Measurements from ENCODE around the gene PACS1.
A peak's percentile ranks its signal among the peaks of the same experiment; 100 is the strongest.
"Not testable (repeated sequence)": the region's sequence is repeated elsewhere in the genome, so short reads cannot be mapped to it uniquely, and the experiment has no call there.

The PACS1 gene

DNA sequence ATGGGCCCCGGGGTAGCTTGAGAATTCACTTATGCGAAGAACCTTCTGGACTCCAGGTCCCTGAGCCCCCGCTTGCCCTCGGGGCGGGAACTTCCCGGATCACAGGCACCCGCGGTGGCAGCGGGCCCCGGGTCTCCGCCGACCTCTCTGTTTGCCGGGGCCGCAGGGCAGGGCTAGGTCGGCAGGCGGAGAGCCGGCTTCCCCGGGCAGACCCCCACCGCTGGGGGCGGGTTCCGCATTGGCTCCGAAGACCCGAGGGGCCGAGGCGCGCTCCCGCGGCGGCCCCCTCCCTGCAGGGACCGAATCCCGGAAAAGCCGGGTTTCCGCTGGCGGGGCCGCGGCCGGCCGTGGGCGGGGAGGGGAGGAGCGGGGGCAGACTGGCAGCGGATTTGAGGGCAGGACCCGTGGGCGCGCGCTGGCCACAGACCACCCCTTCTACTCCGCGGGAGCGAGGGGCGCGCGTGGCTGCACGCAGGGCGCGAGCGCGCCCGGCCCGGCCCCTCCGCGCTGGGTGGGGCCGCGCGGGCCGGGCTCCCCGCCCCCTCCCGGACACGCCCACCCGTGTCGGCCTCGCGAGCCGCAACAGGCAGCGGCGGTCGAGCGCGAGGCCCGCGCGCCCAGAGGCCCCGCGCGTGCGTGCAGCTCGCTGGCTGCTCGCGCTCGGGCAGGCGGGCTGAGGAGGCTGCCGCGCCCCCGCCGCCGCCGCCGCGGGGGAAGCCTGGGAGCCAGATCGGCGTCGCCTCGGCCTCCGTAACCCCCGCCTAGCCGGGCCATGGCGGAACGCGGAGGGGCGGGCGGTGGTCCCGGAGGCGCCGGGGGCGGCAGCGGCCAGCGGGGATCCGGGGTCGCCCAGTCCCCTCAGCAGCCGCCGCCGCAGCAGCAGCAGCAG, at the start of gene PACS1:
PACS1 (plus strand) TSS at position 558 of the 889 bp plus-strand sequence; CDS start at position 773, 215 bp downstream.
- DNase-seq = peak; percentile 79

DNA sequence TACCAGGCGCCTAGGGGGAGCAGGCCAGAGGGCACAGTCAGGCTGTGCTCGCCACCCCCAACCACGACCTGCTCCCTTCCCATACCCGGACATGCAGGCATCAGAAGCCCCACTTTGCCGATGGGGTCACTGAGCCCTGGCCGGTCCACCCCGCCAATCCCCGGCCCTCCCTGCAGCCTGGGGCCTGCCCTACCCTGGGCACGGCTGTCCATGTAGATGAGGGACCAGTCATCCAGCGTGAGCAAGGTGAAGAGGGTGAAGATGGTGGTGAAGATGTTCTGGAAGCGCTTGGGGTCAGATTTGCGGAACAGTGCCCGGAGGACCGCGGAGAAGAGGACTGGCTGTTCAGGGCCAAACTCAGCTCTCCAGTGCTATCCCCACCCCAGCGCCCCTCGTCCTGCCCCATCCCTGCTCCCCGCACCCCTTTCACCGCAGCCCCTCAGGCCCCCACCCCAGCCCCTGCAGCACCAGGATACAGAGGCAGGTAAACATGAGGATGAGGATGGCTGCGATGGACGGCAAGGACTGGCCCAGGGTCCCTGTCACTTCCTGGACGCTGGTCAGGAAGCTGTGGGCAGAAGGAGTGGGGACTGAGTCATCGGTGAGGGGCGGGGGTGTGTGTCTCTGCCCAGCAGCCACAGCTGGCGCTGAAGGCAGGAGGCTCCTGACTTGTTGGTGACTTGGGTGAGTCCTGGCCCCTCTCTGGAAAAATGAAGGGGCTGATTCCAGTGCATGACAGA, 49.3 kb upstream of the PACS1 start:
- no peak for DNase-seq

DNA sequence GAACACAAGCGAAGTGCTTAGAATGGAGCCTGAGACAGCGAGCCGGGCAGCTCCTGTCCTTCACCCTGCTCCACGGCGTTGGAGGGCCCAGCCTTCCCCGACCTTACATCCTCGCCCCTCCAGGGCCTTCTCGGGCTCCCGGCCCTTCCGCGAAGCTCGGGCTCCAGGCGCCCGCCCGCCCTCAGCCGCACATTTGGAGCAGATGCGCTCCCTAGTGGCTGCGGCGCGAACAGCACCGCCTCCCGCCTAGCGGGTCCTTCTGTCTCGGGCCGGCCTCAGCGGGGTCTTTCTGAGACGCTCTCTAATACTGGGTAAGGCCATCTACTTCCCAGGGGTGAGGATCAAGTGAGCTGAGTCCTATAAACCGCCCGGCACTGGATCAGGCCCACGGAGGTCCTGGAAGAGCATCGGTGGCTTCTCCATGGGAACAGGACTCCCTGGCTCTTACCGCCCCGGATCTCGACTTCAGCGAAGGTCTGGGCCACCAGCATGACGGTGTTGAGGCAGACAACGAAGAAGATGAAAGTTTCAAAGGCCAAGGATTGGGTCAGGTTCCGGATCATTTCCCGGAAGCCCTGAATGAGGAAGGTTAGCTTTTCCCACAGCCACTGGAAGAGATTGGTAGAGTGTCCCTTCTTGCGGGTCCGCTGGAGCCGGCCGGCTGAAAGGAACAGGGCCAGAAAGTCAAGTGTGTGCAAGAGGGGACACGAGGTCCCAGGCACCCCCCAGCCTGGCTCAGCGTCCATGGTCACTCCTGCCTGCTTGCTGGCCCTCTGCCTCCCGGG, 47.5 kb upstream of the PACS1 start:
- peak; percentile 76 for DNase-seq

- not testable (repeated sequence) for DNase-seq
Observed at GRCh38 chr11:66023186-66023440, 47.0 kb upstream of the PACS1 start.

DNA sequence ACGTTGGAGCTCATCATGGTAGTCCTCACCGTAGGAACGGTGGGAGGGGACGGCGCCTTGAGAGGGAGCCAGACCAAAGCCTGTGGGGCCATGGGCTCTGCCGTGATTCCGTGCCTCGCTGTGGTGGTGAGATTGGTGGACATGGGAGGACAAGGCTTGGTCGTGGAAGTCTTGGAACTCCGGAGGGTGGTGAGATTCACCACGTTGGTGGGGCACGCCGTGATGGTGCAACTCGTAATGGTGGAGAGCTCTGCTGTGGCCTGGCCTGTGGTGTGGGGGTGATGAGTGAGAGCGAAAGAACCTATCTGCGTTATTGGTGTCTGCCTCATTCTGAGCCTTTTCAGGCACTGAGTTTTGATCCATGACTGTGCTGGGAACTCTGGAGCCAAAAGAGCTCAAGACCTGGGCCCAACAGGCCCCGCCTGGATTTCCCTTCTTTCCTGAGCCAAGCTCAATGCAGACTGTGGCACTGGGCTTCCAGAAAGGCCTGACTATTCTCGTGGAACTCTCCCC, 44.0 kb upstream of the PACS1 start, which contains the start of gene CATSPER1:
CATSPER1 (minus strand) TSS at position 463 of the 513 bp plus-strand sequence; CDS start at position 363, 100 bp downstream.
- DNase-seq = no peak

- no peak for DNase-seq
Observed at GRCh38 chr11:66032957-66033735, 36.9 kb upstream of the PACS1 start.

- DNase-seq = no peak
Observed at GRCh38 chr11:66035653-66036333, 34.3 kb upstream of the PACS1 start.

DNA sequence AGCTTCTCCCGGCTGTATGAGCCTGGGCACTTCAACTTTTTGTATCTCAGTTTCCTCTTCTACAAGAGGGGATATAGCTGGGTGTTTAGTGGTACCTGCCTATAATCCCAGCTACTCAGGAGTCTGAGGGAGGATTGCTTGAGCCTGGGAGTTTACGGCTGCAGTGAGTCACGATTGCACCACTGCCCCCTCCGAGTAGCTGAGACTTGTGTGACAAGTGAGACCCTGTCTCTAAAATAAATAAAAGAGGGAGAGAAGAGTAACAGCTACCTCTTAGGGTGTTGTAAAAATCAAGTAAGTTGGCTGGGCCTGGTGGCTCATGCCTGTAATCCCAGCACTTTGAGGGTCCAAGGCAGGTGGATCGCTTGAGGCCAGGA, 33.8 kb upstream of the PACS1 start:
- DNase-seq = no peak

DNA sequence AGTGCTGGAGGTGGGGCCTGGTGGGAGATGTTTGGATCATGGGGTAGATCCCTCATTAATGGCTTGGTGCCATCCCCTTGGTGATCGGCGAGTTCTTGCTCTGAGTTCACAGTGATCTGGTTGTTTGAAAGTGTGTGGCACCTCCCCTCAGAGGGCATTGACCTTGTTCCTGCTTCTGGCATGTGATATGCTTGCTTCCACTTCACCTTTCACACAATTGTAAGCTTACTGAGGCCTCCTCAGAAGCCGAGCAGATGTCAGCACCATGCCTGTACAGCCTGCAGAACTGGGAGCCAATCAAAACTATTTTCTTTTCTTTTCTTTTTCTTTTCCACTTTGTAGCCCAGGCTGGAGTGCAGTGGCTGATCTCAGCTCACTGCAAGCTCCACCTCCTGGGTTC, 32.7 kb upstream of the PACS1 start:
- DNase-seq = no peak

DNA sequence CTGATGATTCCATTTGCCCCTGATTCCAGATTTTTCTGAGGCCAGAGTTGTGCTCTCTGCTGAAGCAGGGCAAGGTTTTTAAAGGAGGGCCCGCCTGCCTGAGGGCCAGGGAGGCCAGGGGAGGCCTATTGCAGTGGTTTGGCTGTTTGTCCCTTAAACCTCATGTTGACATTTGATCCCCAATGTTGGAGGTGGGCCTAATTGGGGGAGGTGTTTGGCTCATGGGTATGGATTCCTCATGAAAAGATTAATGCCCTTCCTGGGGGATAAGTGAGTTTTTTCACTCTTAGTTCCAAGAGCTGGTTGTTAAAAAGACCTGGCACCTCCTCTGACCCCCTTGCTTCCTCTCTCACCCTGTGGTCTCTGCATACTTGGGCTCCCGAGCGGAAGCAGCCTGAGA, 30.3 kb upstream of the PACS1 start:
- DNase-seq = no peak

DNA sequence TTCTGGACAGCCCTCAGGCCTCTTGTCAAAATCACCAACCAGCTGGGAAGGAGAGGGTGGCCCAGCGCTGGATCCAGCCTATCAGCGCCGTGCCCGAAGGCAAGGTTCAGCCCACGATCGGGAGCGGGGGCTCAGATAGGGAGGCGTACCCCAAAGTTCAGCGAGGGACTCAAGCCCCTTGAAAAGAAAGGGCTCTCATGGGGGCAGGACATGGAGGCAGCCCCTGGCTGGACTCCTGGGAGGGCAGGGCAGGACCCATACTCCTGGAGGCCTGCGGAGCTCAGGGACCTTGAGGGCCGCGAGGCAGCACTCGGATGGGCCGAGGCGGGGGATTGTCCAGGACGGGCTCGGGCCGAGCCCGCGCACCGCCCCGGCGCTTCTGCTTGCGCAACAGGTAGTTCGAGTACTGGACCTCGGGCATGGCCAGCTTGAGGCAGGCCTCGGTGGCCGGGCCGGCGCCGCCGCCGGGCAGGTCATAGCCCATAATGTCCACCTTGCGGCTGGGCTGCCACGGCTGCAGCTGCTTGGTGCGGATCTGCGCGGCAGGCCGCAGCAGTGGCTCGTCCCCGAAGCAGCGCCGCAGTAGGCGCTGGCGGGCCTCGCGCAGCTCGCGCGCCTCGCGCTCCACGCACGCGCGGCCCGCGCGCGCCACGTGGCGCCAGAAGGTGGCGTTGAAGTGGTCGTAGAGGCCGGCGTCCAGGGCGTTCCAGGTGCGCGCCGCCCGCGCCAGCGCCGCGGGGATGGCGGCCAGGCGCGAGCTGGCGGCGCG, 27.7 kb upstream of the PACS1 start:
- DNase-seq = no peak

- no peak for DNase-seq
Observed at GRCh38 chr11:66042996-66043906, 26.8 kb upstream of the PACS1 start.

DNA sequence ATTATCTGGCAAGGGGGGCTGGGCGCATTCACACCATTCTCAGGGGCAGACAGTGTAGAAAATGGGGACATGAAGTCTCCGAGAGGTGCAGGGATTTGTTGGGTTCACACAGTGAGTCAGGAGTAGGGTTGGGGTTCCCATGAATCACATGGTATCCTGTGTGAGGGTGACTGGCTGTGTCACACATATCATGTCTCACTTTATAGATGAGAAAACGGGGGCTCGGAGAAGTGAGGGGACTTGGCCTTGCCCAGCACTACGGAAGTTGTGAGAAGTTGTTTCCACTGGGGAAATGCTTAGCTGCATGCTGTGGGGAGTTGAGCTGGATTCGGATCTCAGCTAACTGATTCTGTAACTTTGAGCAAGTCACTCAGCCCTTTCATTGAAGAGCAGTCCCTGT, 25.3 kb upstream of the PACS1 start:
- no peak for DNase-seq

DNA sequence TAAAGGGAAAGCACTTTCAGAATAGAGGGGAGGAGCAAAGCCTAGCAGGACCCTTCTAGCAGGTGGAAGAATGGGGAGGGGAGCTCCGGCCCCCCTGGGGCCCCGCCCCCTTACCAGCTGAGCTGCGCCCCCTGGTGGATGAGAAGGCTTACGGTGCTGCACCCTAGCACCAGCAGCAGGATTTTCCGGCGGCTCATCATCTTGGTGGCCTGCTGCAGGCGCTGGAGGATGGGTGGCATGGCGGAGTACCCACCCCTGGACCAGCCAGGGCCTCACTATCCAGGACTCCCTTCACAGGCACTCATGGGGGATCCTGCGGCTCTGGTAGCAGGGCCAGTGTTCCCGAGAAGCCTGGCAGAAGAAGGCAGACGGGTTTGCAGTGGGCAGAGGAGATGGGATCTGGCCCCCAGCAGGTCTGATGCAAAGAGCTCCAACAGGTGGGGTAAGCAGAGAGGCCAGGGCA, 24.9 kb upstream of the PACS1 start:
- peak; percentile 86 for DNase-seq

DNA sequence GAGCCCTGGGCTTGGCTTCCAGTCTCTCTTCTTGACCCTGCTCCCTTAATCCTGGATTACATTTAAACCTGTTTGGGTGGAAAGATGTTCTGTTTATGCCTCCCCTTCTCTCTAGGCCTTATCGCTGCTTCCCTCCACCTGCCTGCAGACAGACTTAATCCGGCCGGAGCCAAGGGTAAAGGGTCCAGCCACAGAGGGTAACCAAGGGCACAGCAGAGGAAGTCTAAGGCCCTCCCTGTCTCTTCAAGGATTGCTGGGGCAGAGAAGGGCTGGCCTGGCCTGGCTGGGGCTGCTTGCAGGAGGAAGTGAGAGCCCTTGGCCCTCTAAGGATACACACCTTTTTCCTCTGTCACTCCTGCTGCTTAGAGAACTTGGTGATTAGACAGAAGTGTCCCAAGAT, 23.2 kb upstream of the PACS1 start:
- no peak for DNase-seq

DNA sequence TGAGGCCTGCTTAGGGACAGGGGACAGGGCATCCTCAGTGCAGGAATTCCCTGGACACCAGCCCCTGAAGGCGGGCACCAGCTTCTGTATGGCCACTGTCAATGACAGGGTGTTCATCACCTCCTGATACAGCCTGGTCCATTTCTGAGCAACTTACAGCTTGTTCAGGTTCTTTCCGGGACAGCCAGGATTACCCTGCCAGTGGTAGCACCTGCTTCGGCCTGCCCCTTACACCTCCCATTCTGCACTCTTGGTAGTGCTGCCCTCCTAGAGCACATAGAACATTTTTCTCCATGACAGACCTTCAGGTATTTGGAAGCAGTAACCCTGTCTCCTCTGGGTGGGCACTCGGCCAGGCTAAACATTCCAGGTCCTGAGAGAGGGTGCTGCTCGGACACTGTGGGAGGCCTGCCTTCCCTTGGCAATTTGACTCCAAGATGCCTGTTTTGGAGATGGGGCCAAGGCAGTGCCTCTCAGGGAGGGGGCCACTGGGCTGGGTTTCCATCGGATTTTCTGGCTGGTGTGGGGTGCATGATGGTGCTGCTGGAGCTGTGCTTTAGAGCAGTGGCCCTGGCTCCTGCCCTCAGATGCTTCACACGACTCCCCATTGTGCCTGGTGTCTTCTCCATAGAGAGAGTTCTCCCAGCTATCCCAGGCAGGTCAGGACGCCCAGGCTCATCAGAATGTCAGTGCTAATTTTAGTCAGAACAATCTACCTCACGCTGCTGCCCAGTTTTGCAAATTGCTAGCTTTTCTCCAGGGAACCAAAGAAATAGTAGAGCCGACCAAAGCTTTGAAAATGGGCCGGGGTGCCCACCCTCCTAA, 22.3 kb upstream of the PACS1 start:
- no peak for DNase-seq

DNA sequence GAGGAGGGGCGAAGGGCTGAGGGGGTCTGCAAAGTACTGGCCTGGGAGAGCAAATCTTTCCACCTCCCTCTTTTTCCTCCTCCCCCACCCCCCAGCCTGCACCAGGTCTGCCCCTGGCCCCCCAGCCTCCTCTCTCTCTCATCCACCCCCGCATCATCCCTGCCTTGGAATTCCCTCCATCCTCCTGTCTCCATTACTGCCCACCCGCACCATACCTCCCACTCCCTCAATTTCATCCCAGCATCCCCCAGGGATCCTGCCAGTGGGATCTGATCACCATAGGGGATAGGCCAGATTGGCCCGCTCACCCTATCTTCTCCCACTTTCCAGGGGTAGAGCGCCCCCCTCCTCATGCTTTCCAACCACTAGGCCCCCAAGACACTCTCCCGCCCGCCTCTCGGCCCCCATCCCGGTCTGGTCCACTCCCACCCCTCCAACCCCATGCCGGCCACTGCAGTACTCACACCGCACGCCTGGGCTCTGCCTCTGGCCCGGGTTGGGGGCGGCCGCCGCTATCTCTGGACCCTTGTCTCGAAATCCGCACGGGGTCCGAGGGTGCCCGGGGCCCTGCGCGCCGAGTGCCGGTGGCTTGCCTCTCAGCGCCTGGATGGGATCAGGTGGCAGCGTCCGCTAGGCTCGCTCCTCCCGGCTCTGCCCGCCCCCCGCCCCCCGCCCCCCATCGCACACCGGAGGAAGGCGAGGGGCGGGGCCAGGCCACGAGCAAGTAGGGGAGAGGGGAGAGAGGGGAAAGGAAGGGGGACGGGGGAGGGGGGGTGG, 21.3 kb upstream of the PACS1 start, which contains the start of gene GAL3ST3:
GAL3ST3 (minus strand) TSS at position 615 of the 777 bp plus-strand sequence. CDS start 3,746 bp downstream, outside the sequence.
- no peak for DNase-seq

All from activated gamma-delta T cell treated with Interleukin-2 at 50 U/mL for 16 hours (primary cell).